ENCODE measurements around the gene FBXO8. TPM values are rescaled to one million over a fixed set of nuclear protein-coding genes. Genes with fewer than 3 reads are reported as not detected.

The FBXO8 gene
- polyA plus RNA-seq, 1 of the 3 experiments (the other 2 are of a cell fraction) = 16.0 TPM

GRCh38 chr4:174314274-174314673 is 30.8 kb upstream of the FBXO8 start (continued):
- no peak for TF ChIP-seq ZBTB33 (IDR thresholded peaks at IDR 0.05; ENCODE audit: borderline replicate concordance, low read depth)

GRCh38 chr4:174312993-174313392 is 29.5 kb upstream of the FBXO8 start:
- Histone ChIP-seq H3K4me1 (ENCODE audit: control insufficient read depth in 1 of 2, insufficient read depth in 2 of 2, low read depth in 1 of 2, low read length in 1 of 2) (peaks cover 8 to 10% of the 10 kb centered on the region in 2 experiments; a peak in 3 of 4 replicates), H3K4me2 (no peak overlapping the region), H3K9me2 (no peaks in the 10 kb centered on the region), H3K9ac (no peak overlapping the region), H4K20me1 (ENCODE audit: insufficient read depth) (no peaks in the 10 kb centered on the region), H3K9me3 (no peaks in the 10 kb centered on the region), H3K4me3 (ENCODE audit: low read depth in 2 of 2, low read length in 1 of 2) (no peak overlapping the region), H3K27me3 (ENCODE audit: insufficient read depth) (no peaks in the 10 kb centered on the region), H3F3A (replicated peaks; ENCODE audit: insufficient read depth) (peaks cover 9% of the 10 kb centered on the region), H3K79me2 (ENCODE audit: insufficient read depth) (no peaks in the 10 kb centered on the region), H3K27ac (ENCODE audit: low read depth in 2 of 2, low read length in 1 of 2) (no peak overlapping the region), H2AFZ (ENCODE audit: low read depth) (no peak overlapping the region), H3K36me3 (replicated peaks in 1 of 2; ENCODE audit: control insufficient read depth in 1 of 2, insufficient read depth in 2 of 2, low read length in 1 of 2) (peaks cover 43 to 65% of the 10 kb centered on the region in 2 experiments)
- TF ChIP-seq TCF12 (IDR thresholded peaks at IDR 0.05) (no peak), MXI1 (IDR thresholded peaks at IDR 0.05; ENCODE audit: low read depth, low read length) (no peak), RAD21 (IDR thresholded peaks at IDR 0.05; ENCODE audit: low read length) (no peak), CTCF (IDR thresholded peaks at IDR 0.05) (no peak), YY1 (IDR thresholded peaks at IDR 0.05; ENCODE audit: low read depth) (no peak), FOXJ3 (CRISPR knock-in tag; IDR thresholded peaks at IDR 0.05) (no peak), SIN3A (IDR thresholded peaks at IDR 0.05; ENCODE audit: borderline replicate concordance, low read depth, low read length) (no peak), GATA2 (CRISPR knock-in tag; IDR thresholded peaks at IDR 0.05) (no peak), JUND (IDR thresholded peaks at IDR 0.05) (no peak), TAF1 (IDR thresholded peaks at IDR 0.05; ENCODE audit: borderline replicate concordance, low read depth, low read length) (no peak)
- 89% methylated on average over 3 of the region's 3 CpGs for WGBS (ENCODE audit: low lambda C conversion rate)
- no peak for DNase-seq
- ChIA-PET CTCF (no interaction called here), POLR2A (no interaction called here)

GRCh38 chr4:174307694-174308093 is 24.2 kb upstream of the FBXO8 start:
- H3K9ac ChIP-seq = no peak overlapping the region
- no peaks in the 10 kb centered on the region for H4K20me1 ChIP-seq (ENCODE audit: insufficient read depth)
- H3K4me3 ChIP-seq (ENCODE audit: low read depth in 2 of 2, low read length in 1 of 2) = no peak overlapping the region
- CTCF ChIA-PET = interaction anchor here (1.0 kb wide), 1 partner anchor 11 kb away, joined by 3 read pairs; no protein-coding TSS in a partner anchor
- no peak overlapping the region for H2AFZ ChIP-seq (ENCODE audit: low read depth)
- H3K4me2 ChIP-seq = no peak overlapping the region
- peaks cover 0 to 2% of the 10 kb centered on the region in 2 experiments; a peak in 2 of 4 replicates for H3K4me1 ChIP-seq (ENCODE audit: control insufficient read depth in 1 of 2, insufficient read depth in 2 of 2, low read depth in 1 of 2, low read length in 1 of 2)
- H3K27ac ChIP-seq (ENCODE audit: low read depth in 2 of 2, low read length in 1 of 2) = no peak overlapping the region
- no peaks in the 10 kb centered on the region for H3K9me2 ChIP-seq
- DNase-seq = no peak
- 92% methylated on average over 4 of the region's 4 CpGs for WGBS (ENCODE audit: low lambda C conversion rate)
- peaks cover 47 to 62% of the 10 kb centered on the region in 2 experiments for H3K36me3 ChIP-seq (replicated peaks in 1 of 2; ENCODE audit: control insufficient read depth in 1 of 2, insufficient read depth in 2 of 2, low read length in 1 of 2)
- H3K27me3 ChIP-seq (ENCODE audit: insufficient read depth) = no peaks in the 10 kb centered on the region
- H3F3A ChIP-seq (replicated peaks; ENCODE audit: insufficient read depth) = no peaks in the 10 kb centered on the region
- POLR2A ChIA-PET = no interaction called here
- no peaks in the 10 kb centered on the region for H3K9me3 ChIP-seq
- no peaks in the 10 kb centered on the region for H3K79me2 ChIP-seq (ENCODE audit: insufficient read depth)
- TF ChIP-seq PBX3 (IDR thresholded peaks at IDR 0.05) (no peak), REST (IDR thresholded peaks at IDR 0.05; ENCODE audit: low read depth, low read length) (no peak), TAF1 (IDR thresholded peaks at IDR 0.05; ENCODE audit: borderline replicate concordance, low read depth, low read length) (no peak), YY1 (IDR thresholded peaks at IDR 0.05; ENCODE audit: low read depth) (no peak), IRF3 (IDR thresholded peaks at IDR 0.05; ENCODE audit: low read depth, low read length) (no peak)
